GM12874 (cell line): ENCODE measurements around the gene KRTAP9-2.
"Not testable (repeated sequence)": the region's sequence is repeated elsewhere in the genome, so short reads cannot be mapped to it uniquely, and the experiment has no call there.

Experiments used
- TF ChIP-seq, protein P1 (sequence below): IDR thresholded peaks from 2 replicates; pipeline ENCODE4 v1.5.1; 2011; ENCODE audit warnings: low read depth, mild to moderate bottlenecking, control low read depth, low read length, moderate library complexity; ENCODE audit not compliant: insufficient read depth

The KRTAP9-2 gene

DNA sequence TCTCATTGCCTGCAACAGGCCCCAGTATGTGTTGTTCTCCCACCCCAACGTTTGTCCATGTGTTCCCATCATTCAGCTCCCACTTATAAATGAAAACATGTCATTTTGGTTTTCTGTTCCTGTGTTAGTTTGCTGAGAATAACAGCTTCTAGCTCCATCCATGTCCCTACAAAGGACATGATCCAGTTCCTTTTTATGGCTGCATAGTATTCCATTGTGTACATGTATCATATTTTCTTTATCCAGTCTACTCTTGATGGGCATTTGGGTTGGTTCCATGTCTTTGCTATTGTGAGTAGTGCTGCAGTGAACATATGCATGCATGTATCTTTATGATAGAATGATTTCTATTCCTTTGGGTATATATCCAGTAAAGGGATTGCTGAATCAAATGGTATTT, 10.8 kb upstream of the KRTAP9-2 start:
- TF ChIP-seq, protein P1, sequence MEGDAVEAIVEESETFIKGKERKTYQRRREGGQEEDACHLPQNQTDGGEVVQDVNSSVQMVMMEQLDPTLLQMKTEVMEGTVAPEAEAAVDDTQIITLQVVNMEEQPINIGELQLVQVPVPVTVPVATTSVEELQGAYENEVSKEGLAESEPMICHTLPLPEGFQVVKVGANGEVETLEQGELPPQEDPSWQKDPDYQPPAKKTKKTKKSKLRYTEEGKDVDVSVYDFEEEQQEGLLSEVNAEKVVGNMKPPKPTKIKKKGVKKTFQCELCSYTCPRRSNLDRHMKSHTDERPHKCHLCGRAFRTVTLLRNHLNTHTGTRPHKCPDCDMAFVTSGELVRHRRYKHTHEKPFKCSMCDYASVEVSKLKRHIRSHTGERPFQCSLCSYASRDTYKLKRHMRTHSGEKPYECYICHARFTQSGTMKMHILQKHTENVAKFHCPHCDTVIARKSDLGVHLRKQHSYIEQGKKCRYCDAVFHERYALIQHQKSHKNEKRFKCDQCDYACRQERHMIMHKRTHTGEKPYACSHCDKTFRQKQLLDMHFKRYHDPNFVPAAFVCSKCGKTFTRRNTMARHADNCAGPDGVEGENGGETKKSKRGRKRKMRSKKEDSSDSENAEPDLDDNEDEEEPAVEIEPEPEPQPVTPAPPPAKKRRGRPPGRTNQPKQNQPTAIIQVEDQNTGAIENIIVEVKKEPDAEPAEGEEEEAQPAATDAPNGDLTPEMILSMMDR = no peak

DNA sequence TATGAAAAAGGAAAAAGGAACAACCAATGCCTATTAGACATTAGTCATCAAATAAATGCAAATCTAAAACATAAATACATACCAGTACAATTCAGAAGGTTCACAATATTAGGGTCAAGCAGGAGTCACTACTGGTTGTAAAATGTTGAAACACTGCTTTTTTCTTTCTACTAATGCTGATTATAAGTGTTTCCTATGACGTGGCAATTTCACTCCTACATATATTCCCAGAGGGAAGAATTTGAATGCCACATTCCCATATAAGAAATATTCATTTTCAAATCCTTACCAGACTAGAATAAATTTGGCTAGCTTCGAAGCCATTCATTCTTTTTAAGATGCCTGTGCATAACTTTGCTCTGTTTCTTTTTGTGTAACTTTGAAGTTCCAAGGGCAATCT, 2.6 kb upstream of the KRTAP9-2 start:
- TF ChIP-seq, protein P1 = no peak

DNA sequence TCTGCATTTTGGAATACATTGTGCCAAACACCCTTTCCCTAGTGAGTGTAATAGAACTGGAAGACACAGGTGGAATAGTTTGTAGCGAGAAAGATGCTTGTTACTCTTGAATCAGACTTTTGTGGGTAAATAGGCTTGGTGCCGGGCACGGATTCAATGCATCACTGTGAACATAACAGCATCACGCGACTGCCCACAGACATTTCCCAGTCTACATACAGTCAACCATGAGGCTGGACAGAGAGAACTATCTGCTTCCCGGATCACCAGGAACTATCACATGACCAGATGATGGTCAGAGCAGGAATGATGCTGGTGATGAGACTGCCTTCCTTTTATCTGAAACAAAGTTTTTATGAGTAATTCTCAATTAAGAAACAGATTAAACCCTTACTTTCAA, 397 bp upstream of the KRTAP9-2 start:
- TF ChIP-seq, protein P1 = no peak

GRCh38 chr17:41230094-41230493, 3.6 kb downstream of the KRTAP9-2 start:
- TF ChIP-seq, protein P1 = no peak

- TF ChIP-seq, protein P1 = no peak
Measured at GRCh38 chr17:41231731-41232130, 5.3 kb downstream of the KRTAP9-2 start.

DNA sequence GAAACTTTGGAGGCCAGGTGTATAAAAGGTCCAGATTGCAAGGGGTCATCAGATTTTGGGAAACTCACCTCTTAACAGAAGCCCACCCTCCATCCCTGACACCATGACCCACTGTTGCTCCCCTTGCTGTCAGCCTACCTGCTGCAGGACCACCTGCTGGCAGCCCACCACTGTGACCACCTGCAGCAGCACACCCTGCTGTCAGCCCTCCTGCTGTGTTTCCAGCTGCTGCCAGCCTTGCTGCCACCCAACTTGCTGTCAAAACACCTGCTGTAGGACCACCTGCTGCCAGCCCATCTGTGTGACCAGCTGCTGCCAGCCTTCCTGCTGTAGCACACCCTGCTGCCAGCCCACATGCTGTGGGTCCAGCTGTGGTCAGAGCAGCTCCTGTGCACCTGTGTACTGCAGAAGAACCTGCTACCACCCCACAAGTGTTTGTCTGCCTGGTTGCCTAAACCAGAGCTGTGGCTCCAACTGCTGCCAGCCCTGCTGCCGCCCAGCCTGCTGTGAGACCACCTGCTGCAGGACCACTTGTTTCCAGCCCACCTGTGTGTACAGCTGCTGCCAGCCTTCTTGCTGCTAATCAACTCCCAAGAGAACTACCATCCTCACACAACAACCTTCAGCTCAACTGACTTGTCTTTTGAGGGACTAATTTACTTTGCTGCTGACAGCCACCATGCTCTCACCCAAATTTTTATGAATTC, 6.1 kb downstream of the KRTAP9-2 start, which contains the start of gene KRTAP9-3:
Gene KRTAP9-3 (plus strand): TSS at position 51 of the 707 bp plus-strand sequence. CDS start 53 bp downstream, at position 104.
- TF ChIP-seq, protein P1 = not testable (repeated sequence)

- TF ChIP-seq, protein P1 = not testable (repeated sequence)
Measured at GRCh38 chr17:41237949-41238437, 11.5 kb downstream of the KRTAP9-2 start, which contains the start of gene KRTAP9-8. KRTAP9-8 (plus strand) TSS chr17:41237999; CDS start chr17:41238052, 53 bp downstream.
